HG02938 (cell line): ENCODE measurements around the gene CEP72.
"Not testable (repeated sequence)": the region's sequence is repeated elsewhere in the genome, so short reads cannot be mapped to it uniquely, and the experiment has no call there.

Source experiments
- ATAC-seq: cut with Tn5 transposase; IDR thresholded peaks from one replicate; pipeline ENCODE4 v1.9.1; 2021; ENCODE audit warnings: mild to moderate bottlenecking, moderate library complexity; ENCODE audit not compliant: unreplicated experiment

The CEP72 gene

DNA sequence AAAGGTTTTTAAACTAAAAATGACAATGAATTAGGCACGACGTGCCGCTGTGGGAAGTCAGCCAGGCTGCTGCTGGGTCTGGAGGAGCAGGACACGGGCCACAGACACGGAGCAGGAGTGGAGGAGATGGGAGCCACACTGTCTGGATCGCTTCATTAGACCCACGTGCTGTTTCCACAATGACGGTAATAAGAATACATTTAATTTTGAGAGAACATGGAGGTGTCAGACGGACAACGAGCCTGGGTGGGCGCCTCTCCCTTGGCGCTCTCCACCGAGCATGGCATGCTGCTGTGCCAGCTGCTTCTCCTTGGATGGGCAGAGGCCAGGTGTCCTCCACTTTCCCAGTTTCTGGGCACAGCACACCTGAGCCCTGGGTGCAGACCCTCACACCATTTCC, 68.7 kb downstream of the CEP72 start:
- ATAC-seq: not testable (repeated sequence)

DNA sequence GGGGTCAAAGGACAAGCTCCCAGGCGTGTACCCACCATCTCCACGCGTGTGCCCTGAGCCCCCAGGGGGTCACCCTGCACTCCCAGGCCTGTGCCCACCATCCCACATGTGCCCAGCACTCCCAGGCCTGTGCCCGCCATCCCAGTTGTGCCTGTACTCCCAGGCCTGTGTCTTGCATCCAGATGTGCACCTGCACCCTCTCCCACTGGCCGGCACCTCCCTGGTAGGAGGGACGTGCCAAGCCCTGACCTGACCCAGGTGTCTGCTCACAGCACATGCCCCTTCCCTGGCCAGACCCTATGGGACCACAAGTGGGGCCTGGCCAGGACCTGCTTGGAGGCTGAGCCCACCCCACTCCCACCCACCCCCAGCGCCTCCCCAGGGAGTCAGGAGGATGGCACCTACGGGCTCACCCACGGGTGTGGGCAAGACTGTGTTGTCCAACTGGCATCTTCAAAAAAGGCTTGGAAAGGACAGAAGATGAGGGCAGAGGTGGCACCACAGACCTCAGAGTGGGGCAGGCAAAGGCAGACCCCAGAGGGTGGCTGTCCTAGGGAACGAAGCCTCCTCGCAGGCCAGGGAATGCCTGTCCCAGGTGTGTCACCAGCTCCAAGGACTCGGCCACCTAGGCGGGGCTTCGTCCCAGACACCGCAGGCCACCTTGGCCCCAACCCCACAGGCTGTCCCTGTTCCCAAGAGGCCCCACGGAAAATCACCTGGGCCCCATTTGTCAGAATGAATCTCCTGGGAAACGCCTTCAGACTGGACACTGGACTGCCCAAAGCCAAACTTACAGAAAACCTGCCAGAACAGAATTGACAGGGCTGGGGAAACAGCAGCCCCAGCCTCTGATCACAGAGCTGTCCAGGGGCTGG, 69.4 kb downstream of the CEP72 start:
- not testable (repeated sequence) for ATAC-seq

DNA sequence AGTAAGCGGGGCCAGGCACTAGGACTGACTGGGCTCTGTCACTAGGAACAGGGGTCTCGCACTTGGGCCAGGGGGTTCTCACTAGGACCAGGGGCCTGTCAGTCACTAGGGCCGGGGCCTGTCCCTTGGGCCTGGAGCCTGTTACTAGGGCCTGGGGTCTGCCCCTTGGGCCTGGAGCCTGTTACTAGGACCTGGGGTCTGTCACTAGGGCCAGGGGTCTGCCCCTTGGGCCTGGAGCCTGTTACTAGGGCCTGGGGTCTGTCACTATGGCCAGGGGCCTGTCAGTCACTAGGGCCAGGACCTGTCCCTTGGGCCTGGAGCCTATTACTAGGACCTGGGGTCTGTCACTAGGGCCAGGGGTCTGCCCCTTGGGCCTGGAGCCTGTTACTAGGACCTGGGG, 70.1 kb downstream of the CEP72 start:
- ATAC-seq: not testable (repeated sequence)

DNA sequence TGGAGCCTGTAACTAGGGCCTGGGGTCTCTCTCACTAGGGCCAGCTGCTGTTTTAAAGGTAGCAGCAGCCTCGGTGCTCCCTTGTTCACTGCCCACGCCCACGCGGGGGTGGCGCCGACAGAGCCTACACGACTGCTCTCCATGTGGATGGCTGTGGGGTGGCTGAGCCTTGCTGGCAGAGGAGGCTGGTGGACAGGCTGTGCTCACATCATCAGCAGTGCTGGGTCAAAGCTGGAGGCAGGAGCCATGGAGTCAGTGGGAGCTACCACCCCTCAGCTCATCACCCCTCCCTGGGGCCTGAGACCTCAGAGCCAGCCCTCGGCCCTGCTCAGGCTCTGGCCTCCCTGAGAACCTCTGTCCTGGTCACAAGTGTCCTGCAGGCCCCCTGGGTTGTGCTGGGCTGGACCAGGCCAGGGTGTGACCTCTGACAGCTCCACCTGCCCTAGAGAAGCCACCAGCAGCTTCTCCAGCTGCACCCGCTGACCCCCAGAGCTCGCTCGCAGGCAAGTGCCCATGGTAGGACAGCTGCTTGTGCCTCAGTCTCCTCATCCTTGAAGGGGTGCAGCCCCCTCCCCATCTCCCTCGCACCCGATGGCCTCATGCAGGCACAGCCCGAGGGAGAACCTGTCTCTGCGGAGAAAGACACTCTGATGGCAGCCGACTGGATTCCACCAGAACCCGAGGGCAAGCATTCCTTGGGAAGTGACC, 70.7 kb downstream of the CEP72 start:
- not testable (repeated sequence) for ATAC-seq

DNA sequence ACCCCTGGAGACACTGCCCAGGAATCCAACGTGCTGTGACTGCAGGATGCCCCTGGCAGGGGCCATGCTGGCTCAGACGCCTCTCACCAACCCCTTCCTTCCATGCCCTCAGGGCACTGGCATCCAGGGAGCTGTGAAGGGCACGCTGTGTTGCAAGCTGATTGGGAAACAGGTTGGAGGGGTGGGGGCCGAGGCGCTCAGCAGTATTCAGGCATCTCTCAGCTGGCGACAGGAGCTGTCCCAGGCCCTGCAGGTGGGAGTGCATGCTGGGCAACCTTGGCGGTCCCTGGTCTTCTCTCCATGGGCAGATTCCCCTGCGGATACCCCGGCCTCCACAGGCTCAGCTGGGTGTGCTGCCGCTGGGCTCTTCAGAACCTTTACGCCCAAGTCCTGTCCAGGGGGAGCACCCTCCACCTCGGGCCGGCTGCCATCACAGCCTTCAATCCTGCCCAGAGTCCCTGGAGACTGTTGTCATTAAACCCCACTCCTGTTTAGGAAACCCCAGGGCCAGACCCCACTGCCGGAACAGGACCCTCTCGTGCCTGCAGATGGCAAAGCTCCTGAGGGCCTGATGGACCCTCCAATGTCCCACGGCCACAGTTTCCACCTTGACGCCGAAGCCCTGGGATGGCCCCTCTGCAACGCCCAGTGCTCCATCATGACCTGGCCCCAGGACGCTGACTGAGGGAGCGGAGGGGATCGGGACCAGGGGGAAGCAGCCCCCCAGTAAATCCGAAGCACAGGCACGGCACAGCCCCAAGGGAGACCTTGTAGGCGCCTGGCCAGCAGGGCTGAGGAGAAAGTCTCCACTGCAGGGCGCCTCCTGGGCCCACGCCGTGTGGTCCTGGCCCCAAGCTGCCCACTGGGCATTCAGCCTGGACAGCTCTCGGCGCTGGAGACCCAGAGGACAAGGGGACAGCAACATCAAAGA, 71.7 kb downstream of the CEP72 start:
- no peak for ATAC-seq

DNA sequence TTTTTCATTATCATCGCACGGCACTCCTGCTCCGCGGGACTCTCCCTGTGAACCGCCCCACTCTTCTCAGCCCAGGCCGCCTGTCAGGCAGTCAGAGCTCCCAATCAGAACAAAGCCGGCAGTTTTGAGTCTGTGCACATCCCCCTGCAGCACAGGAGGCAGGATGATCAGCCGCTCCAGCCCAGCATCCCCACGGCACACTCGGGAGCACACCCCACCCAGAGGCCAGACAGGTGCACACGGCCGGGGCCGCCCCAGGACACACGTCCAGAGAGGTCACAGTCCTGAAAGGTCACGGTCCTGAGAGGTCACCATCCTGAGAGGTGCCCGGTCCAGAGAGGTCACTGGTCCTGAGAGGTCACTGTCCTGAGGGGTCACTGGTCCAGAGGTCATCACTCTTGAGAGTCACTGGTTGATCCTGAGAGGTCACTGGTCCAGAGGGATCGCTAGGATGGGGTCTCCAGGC, 72.6 kb downstream of the CEP72 start:
- ATAC-seq: no peak

DNA sequence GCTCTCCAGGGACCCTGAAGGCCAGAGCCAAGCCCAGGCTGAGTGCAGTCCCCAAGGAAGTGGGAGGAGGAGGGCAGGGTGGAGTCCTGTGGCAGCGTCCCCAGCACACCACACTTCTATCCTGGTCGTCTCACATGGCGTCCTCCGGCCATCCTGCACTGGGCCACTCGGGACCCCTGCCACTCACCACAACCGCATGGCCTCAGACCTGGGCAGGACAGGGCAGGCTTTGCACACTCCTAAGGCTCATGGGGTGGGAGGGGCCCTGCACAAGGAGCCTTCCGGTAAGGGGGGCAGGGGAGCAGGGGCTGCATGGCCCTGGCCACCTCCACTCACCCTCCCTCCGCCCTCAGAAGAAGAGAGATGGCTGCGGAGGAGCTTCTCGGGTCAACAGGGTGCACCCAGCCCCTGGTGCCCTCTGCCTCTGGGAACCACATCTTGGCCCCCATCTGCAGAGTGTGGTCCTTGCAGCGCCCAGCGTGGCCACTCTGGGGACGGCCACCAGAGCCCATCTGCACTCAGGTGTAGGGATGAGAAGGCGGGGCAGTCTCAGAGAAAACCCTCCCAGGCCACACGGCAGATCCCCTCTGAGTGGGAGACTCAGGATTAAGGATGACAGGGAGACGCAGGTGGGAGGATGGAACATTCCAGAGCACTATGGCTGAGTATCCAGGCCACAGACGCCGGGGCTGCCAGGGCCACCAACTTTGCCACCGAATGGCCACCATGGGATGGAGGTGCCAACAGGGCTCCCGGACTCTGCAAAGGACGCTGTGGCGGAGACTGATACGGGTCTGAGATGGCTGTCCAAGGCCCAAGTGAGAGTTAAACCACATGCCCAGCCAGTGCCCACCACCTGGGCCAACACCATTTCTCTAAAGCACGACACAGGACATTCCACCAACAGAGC, 73.4 kb downstream of the CEP72 start:
- ATAC-seq: no peak

DNA sequence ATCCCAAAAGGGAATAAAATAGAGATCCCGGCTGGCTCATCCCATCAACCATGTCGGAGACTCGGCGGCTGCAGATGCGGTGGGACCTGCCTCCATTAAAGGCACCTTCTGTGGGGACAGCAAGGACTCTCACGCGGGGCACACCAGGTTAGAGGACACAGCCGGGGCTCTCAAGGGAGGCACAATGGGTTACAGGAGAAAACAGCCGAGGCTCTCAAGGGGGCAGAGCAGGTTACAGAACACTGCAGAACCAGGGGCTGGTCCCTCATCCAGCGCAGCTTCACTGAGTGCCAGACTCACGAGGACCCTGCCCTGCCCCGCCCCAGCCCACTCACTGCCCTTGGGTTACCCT, 74.0 kb downstream of the CEP72 start:
- ATAC-seq: not testable (repeated sequence)

DNA sequence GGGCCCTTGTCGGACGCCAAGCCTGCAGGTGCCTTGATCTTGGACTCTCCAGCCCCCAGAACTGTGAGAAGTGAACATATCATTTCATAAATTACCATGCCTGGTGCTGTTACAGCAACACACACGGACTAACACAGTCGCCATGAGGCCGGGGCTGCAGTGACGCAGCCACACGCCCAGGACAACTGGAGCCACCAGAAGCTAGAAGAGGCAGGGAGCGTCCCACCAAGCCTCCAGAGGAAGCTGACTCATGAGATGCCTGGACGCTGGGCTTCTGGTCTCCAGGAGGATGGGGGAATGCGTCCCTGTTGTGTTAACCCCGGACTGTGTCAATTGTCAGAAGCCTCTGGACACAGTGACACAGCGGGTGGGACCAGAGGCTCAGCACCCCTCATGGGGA, 74.8 kb downstream of the CEP72 start:
- not testable (repeated sequence) for ATAC-seq

DNA sequence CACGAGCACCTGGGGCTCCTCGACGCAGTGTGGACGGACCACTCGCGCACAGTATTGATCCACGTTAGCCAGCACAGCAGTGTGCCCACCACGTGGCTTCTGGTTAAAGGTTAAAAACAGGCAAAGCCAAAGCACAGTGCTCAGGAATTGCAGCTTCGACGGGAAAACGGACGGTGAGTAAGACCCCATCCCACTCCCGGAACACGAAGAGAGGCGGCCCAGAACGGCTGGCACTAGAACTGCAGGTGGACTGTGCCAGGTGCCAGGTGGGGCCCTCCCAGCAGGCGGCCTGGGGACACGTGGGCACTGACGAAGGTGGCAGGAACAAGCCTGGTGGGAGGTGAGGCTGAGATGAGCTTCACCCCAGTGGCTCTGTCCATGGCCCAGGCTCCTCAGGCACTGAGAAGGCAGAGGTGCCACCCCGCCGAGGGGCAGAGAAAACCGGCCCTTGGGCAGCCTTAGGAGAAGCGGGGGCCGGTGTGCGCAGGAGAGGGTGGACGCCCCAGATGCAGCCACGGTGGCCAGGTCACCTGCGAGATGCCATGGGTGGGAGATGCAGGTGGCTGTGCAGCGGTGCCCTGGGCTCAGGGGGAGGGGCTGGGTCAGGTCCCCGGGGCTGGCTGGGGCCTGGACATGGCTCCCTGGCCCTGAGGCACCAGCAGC, 76.3 kb downstream of the CEP72 start:
- not testable (repeated sequence) for ATAC-seq

DNA sequence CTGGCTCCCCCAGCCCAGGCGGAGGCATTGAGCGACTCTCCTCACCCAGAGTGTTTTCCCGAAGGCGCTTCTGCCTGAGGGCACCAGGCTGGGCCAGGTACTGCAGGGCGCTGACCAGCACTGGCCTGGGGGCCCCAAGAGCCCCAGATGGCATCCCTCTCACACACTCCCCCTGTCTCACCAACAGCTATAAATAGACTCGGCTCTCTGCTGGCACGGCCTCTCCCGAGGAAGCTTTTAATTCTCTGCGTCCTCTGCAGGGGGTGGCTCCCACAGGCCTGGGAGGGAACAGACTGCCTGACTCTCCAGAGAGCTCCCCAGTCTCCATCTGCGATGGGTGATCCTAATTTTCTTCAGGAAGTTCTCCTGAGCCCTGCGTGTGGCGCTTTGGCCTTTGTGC, 78.2 kb downstream of the CEP72 start:
- ATAC-seq: not testable (repeated sequence)

DNA sequence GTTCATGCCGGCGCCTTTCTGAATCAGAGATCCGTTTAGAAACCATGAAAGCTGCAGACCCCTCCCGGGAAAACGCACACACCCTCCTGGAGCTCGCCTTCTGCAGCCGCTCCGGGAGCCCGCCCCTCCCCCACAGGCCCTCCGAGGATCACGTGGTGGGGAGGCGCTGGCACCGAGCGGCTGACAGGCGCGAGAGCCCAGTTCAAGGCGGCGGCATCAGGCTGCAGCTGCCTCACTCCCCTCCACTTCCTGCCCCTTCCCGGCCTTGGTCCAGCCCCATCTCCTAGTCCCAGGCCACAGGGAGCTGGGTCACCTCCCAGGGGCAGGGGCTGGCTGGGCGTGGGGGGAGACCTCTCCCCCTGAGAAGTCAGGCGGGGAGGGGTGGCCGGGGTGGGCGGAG, 78.9 kb downstream of the CEP72 start:
- ATAC-seq: not testable (repeated sequence)

DNA sequence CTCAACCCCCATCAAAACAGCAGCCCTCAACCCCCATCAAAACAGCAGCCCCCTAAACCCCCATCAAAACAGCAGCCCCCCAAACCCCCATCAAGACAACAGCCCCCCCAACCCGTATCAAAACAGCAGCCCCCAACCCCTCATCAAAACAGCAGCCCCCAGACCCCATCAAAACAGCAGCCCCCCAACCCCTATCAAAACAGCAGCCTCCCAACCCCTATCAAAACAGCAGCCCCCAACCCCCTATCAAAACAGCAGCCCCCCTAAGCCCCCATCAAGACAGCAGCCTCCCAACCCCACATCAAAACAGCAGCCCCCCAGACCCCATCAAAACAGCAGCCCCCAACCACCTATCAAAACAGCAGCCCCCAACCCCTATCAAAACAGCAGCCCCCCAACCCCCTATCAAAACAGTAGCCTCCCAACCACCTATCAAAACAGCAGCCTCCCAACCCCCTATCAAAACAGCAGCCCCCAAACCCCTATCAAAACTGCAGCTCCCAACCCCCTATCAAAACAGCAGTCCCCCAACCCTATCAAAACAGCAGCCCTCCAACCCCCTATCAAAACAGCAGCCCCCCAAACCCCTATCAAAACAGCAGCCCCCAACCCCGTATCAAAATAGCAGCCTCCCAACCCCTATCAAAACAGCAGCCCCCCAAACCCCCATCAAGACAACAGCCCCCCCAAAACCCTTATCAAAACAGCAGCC, 79.8 kb downstream of the CEP72 start:
- ATAC-seq: no peak

DNA sequence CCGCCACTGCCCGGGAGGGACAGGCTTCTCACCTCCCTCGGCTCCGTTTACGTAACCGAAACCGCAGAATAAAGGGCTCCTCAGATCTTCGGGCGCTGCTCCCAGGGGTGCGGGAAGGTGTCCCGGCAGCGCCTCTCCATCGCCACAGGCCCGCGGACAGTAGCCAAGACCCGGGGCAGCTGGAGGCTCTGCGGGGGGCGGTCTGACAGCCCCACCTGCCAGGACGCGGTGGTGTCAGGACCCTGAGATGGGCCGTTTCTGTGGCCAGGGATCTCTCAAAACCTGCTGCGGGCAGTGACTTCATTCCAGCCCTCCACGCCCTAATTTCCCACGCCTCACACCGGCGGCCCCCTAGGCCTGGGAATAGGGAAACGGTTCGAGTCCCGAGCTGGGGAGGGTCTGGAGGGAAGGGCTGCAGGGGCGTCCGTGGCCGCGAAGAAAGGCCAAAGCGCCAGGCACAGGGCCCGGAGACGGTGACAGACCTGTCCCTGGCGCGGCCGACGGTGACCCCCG, 80.4 kb downstream of the CEP72 start:
- not testable (repeated sequence) for ATAC-seq

DNA sequence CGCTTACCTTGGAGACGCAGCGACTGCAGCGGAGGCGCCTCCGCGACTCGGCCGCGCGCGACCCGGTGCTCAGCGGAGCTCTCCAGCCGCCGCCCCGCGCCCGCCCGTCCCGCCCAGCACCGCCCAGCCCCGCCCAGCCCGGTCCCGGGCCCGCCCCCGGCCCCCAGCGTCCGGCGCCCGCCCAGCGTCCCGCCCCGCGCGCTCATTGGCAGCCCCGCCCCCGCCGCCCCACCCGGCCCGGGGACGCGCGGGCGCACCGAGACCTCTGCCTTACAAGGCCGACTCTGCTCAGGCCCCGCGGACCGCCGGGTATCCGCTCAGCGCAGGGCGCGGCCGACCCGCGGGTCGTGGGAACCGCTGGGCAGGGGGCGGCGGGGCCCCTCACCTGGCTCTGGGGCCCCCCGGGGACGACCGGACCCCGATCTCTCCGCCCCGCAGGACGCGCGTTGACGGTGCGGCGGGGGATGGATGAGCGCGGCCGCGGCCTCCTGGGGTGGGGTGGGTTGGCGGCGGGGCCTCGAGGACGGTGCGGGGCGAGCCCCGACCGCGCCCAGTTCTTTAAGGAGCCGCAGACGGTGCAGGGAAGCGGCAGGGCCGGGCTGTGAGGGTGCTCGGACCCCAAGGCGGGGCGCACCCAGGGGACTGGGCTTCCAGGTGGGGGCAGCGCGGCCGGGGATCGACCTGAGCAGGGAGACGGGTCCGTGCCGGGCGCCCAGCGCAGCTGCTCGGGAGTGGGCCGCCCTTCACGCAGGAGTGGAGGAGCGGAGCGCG, 81.3 kb downstream of the CEP72 start, which contains the start of gene TPPP:
Gene TPPP (minus strand): TSS at position 82 of the 771 bp plus-strand sequence. CDS start 15,292 bp downstream, outside the sequence.
- peak; percentile 45 for ATAC-seq

DNA sequence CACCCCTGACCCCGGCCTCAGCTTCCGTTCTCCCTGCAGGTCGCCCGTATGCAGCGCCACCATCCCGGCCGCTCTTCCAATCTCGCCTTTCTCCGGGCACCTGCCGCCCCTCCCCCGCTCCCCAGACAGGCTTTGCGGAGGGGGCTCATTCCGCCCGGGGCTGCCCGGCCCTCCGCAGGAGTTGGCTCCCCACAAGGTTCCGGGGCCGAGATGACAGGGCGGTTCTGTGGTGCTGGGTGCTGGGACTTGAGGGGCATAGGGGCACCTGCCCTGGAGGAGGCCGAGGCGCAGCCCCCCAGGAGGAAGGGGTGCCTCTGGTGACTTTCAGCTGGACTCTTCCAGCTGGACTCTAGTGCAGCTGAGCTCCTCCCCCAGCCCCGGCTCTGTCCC, 81.9 kb downstream of the CEP72 start:
- not testable (repeated sequence) for ATAC-seq

DNA sequence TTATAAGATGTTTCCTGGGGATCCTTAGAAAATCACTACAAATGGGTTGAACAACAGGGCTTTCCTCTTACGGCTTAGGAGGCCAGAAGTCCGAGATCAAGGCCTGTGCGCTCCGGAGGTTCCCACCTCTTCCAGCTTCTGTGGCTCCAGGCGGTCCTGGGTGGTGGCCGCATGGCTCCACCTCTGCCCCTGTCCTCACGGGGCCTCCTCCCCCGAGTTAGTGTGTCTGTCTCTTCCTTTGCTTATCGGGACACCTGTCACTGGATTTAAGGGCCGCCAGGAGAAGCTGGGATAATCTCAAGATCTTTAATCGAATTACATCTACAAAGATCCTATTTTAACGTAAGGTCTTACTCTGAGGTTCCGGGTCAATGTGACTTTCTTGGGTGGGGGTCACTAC, 83.3 kb downstream of the CEP72 start:
- not testable (repeated sequence) for ATAC-seq

DNA sequence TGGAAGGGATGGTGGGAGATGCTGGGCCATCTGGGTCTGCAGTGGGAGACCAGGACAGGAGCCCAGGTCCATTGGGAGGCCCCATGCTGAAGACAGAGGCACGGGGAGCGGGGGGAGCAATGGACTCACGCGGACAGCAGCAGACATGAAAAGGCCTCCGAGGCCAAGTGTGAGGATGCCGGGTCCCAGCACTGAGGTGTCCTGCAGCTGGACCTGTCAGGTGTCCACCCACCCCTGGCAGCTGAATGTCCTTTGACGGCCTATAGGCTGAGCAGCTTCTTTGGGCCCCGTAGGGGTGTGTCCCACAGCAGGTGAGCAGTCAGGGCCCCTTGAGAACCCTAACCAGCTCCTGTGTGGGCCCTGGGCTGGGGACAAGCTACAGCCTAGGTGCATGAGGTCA, 84.1 kb downstream of the CEP72 start:
- not testable (repeated sequence) for ATAC-seq
